ENCODE data around the gene MAP4K5.
"Not testable (repeated sequence)": the region's sequence is repeated elsewhere in the genome, so short reads cannot be mapped to it uniquely, and the experiment has no call there.

MAP4K5 gene

GRCh38 chr14:50512463-50512862, 19.9 kb downstream of the MAP4K5 start:
- DNase-seq (ENCODE audit: insufficient read length) (no peak), FAIRE-seq (no peak)
- TF ChIP-seq TAF1 (IDR thresholded peaks at IDR 0.05; ENCODE audit: borderline replicate concordance, low read depth, low read length) (no peak), POLR2AphosphoS5 (IDR thresholded peaks at IDR 0.05; ENCODE audit: low read depth, low read length) (no peak)

DNA sequence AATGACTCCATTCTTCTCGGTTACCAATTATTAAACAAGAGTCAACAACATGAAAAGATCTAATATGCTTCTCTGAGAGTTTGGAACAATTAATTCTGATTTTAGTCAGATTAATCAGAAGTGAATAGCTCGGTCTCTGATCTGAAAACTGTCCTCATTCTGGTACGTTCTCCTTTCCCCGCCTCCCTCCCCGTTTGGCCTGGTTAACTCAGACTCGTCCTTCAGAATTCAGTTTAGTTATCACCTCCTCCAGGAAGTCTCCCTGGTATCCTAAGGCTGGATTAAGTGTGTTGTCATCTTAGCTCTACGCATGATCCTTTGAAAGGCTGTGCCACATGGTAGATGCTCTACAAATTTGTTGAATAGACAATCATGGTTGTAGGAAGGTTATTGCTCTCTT, 22.2 kb downstream of the MAP4K5 start:
- no peak for TF ChIP-seq POLR2A (IDR thresholded peaks at IDR 0.05; ENCODE audit: low read depth, low read length)
- TF ChIP-seq POLR2AphosphoS5 (IDR thresholded peaks at IDR 0.05; ENCODE audit: low read depth, low read length) = no peak
- TF ChIP-seq TAF1 (IDR thresholded peaks at IDR 0.05; ENCODE audit: borderline replicate concordance, low read depth, low read length) = no peak
- no peak for DNase-seq (ENCODE audit: insufficient read length)
- no peak for FAIRE-seq

DNA sequence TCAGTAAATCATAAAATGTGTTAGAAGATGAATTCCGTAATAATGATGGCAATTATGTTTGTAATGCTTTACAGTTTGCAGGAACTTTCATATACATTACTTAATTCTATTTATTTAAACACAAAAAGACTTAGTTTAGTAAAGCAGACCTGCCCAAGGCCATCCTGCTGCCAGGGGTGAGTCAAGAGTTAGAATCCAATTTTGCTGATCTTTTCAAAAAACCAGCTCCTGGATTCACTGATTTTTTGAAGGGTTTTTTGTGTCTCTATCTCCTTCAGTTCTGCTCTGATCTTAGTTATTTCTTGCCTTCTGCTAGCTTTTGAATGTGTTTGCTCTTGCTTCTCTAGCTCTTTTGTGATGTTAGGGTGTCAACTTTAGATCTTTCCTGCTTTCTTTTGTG, 25.3 kb downstream of the MAP4K5 start:
- FAIRE-seq = not testable (repeated sequence)

DNA sequence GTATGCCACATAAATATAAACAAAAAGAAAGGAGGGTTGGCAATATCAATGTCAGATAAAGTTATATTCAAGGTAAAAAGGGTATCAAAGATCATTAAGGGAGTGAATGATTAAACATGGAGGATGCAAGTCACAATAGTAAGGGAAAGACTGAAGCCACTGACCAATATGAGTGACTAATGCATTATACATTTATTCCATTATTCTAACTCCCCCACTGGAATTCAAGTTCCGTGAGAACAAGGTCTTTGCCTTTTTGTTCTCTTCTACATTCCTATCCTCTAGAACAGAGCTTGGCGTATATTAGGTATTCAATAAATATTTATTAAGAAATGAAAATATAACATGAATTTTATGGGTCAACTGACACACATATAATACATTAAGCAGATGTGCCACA, 30.7 kb downstream of the MAP4K5 start:
- no peak for DNase-seq (ENCODE audit: insufficient read length)
- no peak for TF ChIP-seq POLR2A (IDR thresholded peaks at IDR 0.05; ENCODE audit: low read depth, low read length)
- TF ChIP-seq POLR2AphosphoS5 (IDR thresholded peaks at IDR 0.05; ENCODE audit: low read depth, low read length) = no peak
- TF ChIP-seq TAF1 (IDR thresholded peaks at IDR 0.05; ENCODE audit: borderline replicate concordance, low read depth, low read length) = no peak
- no peak for FAIRE-seq

More for the DNA sequence above, 25.3 kb downstream of the MAP4K5 start:
- DNase-seq (ENCODE audit: insufficient read length) = not testable (repeated sequence)

- FAIRE-seq = no peak
- TF ChIP-seq POLR2AphosphoS5 (IDR thresholded peaks at IDR 0.05; ENCODE audit: low read depth, low read length) (no peak), TAF1 (IDR thresholded peaks at IDR 0.05; ENCODE audit: borderline replicate concordance, low read depth, low read length) (no peak), POLR2A (IDR thresholded peaks at IDR 0.05; ENCODE audit: low read depth, low read length) (no peak)
- no peak for DNase-seq (ENCODE audit: insufficient read length)
These were observed 35.0 kb downstream of the MAP4K5 start for GRCh38 chr14:50497351-50497750.

DNA sequence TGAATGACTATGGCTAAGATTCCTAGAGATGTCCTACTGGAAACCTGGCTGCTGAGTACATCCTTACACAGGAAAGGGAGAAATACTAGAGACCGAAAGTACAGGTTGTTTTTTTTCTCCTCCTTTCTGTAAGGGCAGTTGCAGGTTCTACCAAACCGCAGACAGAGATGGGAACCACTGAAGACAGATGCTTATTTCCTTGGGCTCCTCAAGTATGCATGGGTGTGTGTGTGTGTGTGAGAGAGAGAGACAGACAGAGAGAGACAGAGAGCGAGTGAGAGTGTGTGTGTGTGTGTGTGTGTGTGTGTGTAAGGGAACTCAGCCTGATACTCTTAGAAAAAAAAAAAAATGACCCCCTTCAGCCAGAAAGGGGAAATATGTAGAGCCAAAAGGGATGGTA, 42.5 kb downstream of the MAP4K5 start:
- FAIRE-seq = no peak
- TF ChIP-seq POLR2AphosphoS5 (IDR thresholded peaks at IDR 0.05; ENCODE audit: low read depth, low read length) (no peak), TAF1 (IDR thresholded peaks at IDR 0.05; ENCODE audit: borderline replicate concordance, low read depth, low read length) (no peak), POLR2A (IDR thresholded peaks at IDR 0.05; ENCODE audit: low read depth, low read length) (no peak)
- no peak for DNase-seq (ENCODE audit: insufficient read length)

GRCh38 chr14:50488521-50488920, 43.8 kb downstream of the MAP4K5 start:
- FAIRE-seq (no peak), DNase-seq (ENCODE audit: insufficient read length) (no peak)
- no peak for TF ChIP-seq POLR2A (IDR thresholded peaks at IDR 0.05; ENCODE audit: low read depth, low read length)
- TF ChIP-seq TAF1 (IDR thresholded peaks at IDR 0.05; ENCODE audit: borderline replicate concordance, low read depth, low read length) = no peak
- TF ChIP-seq POLR2AphosphoS5 (IDR thresholded peaks at IDR 0.05; ENCODE audit: low read depth, low read length) = no peak

- FAIRE-seq (no peak), DNase-seq (ENCODE audit: insufficient read length) (no peak)
- no peak for TF ChIP-seq POLR2A (IDR thresholded peaks at IDR 0.05; ENCODE audit: low read depth, low read length)
- TF ChIP-seq TAF1 (IDR thresholded peaks at IDR 0.05; ENCODE audit: borderline replicate concordance, low read depth, low read length) = no peak
These were observed 53.3 kb downstream of the MAP4K5 start for GRCh38 chr14:50479041-50479440.

- DNase-seq (ENCODE audit: insufficient read length) (no peak), FAIRE-seq (no peak)
- TF ChIP-seq TAF1 (IDR thresholded peaks at IDR 0.05; ENCODE audit: borderline replicate concordance, low read depth, low read length) (no peak), POLR2A (IDR thresholded peaks at IDR 0.05; ENCODE audit: low read depth, low read length) (no peak), POLR2AphosphoS5 (IDR thresholded peaks at IDR 0.05; ENCODE audit: low read depth, low read length) (no peak)
These were observed 54.6 kb downstream of the MAP4K5 start for GRCh38 chr14:50477760-50478159.

GRCh38 chr14:50476134-50476533, 56.2 kb downstream of the MAP4K5 start:
- DNase-seq (ENCODE audit: insufficient read length) (no peak), FAIRE-seq (no peak)
- TF ChIP-seq POLR2AphosphoS5 (IDR thresholded peaks at IDR 0.05; ENCODE audit: low read depth, low read length) (no peak), POLR2A (IDR thresholded peaks at IDR 0.05; ENCODE audit: low read depth, low read length) (no peak)

DNA sequence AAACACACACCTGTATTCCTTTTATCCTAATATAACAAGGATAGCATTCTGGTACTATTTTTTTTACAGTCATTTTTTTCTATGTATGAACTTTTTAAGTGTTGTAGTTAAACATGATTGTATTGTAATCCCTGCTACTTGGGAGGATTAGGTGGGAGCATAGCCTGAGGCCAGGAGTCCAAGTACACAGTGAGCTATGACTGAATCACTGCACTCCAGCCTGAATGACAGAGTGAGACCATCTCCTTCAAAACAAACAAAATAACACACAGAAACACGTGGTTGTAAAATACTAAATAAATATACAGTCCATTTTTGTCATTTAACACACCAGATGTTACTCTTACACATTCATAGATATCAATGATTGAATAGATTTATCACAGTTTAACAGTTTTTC, 56.9 kb downstream of the MAP4K5 start:
- no peak for TF ChIP-seq TAF1 (IDR thresholded peaks at IDR 0.05; ENCODE audit: borderline replicate concordance, low read depth, low read length)
- TF ChIP-seq POLR2A (IDR thresholded peaks at IDR 0.05; ENCODE audit: low read depth, low read length) = no peak
- TF ChIP-seq POLR2AphosphoS5 (IDR thresholded peaks at IDR 0.05; ENCODE audit: low read depth, low read length) = no peak
- FAIRE-seq (no peak), DNase-seq (ENCODE audit: insufficient read length) (no peak)

DNA sequence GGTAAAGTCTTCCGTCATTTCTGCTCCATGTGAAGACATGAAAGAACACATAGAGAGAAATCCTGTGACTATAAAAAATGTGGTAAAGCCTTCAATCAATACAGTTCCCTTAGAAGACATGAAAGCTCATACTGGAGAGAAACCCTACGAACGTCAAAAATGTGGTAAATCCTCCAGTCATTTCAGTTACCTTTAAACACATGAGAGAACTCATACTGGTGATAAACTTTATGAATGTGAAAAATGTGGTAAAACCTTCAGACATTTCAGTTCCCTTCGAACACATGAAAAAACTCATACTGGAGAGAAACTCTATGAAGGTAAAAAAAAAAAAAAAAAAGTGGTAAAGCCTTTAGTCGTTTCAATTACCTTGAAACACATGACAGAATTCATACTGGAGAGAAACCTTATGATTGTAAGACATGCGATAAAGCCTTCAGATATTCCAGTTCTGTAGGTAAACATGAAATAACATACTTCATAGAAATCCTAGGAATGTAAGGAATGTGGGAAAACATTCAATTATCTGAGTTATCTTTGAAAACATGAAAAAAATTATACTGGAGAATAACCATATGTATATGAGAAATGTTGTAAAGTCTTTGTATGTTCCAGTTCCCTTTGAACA, 60.4 kb downstream of the MAP4K5 start:
- no peak for FAIRE-seq
- no peak for DNase-seq (ENCODE audit: insufficient read length)
- no peak for TF ChIP-seq POLR2AphosphoS5 (IDR thresholded peaks at IDR 0.05; ENCODE audit: low read depth, low read length)
- TF ChIP-seq POLR2A (IDR thresholded peaks at IDR 0.05; ENCODE audit: low read depth, low read length) = no peak
- no peak for TF ChIP-seq TAF1 (IDR thresholded peaks at IDR 0.05; ENCODE audit: borderline replicate concordance, low read depth, low read length)

- TF ChIP-seq POLR2A (IDR thresholded peaks at IDR 0.05; ENCODE audit: low read depth, low read length) (no peak), POLR2AphosphoS5 (IDR thresholded peaks at IDR 0.05; ENCODE audit: low read depth, low read length) (no peak), TAF1 (IDR thresholded peaks at IDR 0.05; ENCODE audit: borderline replicate concordance, low read depth, low read length) (no peak)
- no peak for DNase-seq (ENCODE audit: insufficient read length)
- FAIRE-seq = no peak
These were observed 62.4 kb downstream of the MAP4K5 start for GRCh38 chr14:50469982-50470381.

Data from GM12892 (cell line).